OCI-LY7 (cell line): ENCODE measurements around the gene CASQ1. TPM values are rescaled to one million over a fixed set of nuclear protein-coding genes. Genes with fewer than 3 reads are reported as not detected.

ENCODE experiments used
- BruUV-seq: library from RNA; stranded (reverse); fragments of 400-500 nt; replicated peaks from 2 replicates; lab custom pipeline; 2021; lab: Mats Ljungman, UMichigan
- CTCF ChIA-PET: fragments of 300-600 bp; sonication (Branson Sonifier 250); formaldehyde crosslinking; loops from one replicate; lab custom pipeline; 2022; ENCODE audit warnings: antibody characterized with exemption; ENCODE audit not compliant: unreplicated experiment; lab: Charles Lee
- POLR2A ChIA-PET: fragments of 300-600 bp; sonication (Branson Sonifier 250); formaldehyde crosslinking; loops from one replicate; lab custom pipeline; 2022; ENCODE audit warnings: antibody characterized with exemption; lab: Charles Lee
- DNase-seq: peaks from one replicate; pipeline ENCODE4 v3.0.0-alpha.2; 2015; ENCODE audit warnings: low spot score
- H2AFZ ChIP-seq: fragments of 200-600 bp; sonication (generic), shearing (Covaris generic); 2 replicates; pipeline ENCODE4 v1.6.1; 2014; ENCODE audit warnings: mild to moderate bottlenecking, antibody characterized with exemption, low read length, moderate library complexity
- H3K27ac ChIP-seq: fragments of 200-600 bp; sonication (generic); 2 replicates; pipeline ENCODE4 v1.5.1; 2014; ENCODE audit warnings: mixed run types, low read depth, mild to moderate bottlenecking, moderate library complexity, low read length, inconsistent platforms; ENCODE audit not compliant: poor library complexity, severe bottlenecking
- H3K36me3 ChIP-seq: fragments of 200-600 bp; sonication (generic); 2 replicates; pipeline ENCODE4 v1.6.1; 2014; ENCODE audit warnings: mild to moderate bottlenecking, antibody characterized with exemption, low read length, moderate library complexity, mixed read lengths; ENCODE audit not compliant: insufficient read depth
- H3K4me1 ChIP-seq: fragments of 200-600 bp; sonication (generic); 2 replicates; pipeline ENCODE4 v1.5.1; 2014; ENCODE audit warnings: mild to moderate bottlenecking, low read length; ENCODE audit not compliant: insufficient read depth, poor library complexity, severe bottlenecking
- H3K4me2 ChIP-seq: fragments of 200-600 bp; sonication (generic); 2 replicates; pipeline ENCODE4 v1.6.1; 2014; ENCODE audit warnings: mild to moderate bottlenecking, low read length
- H3K4me3 ChIP-seq: fragments of 200-600 bp; sonication (generic); 2 replicates; pipeline ENCODE4 v1.5.1; 2014; ENCODE audit warnings: mild to moderate bottlenecking, low read depth, low read length; ENCODE audit not compliant: poor library complexity, severe bottlenecking
- H3K79me2 ChIP-seq: fragments of 200-600 bp; sonication (generic); 2 replicates; pipeline ENCODE4 v1.6.1; 2016; ENCODE audit warnings: low read depth, mild to moderate bottlenecking, low read length, moderate library complexity, mixed read lengths; ENCODE audit not compliant: insufficient read depth
- H3K9me2 ChIP-seq: fragments of 200-600 bp; sonication (generic); 2 replicates; pipeline ENCODE4 v1.6.1; 2016; ENCODE audit warnings: mild to moderate bottlenecking, low read length, mixed read lengths; ENCODE audit not compliant: insufficient read depth
- H3K9me3 ChIP-seq: fragments of 200-600 bp; sonication (generic); 2 replicates; pipeline ENCODE4 v1.6.1; 2014; ENCODE audit warnings: mild to moderate bottlenecking, mixed run types, low read length, mixed read lengths
- H4K20me1 ChIP-seq: fragments of 200-600 bp; sonication (generic); 2 replicates; pipeline ENCODE4 v1.6.1; 2014; ENCODE audit warnings: mild to moderate bottlenecking, antibody characterized with exemption, low read length, moderate library complexity, mixed read lengths; ENCODE audit not compliant: insufficient read depth
- CTCF ChIP-seq: fragments of 200-600 bp; sonication (generic); conservative IDR thresholded peaks from 2 replicates; pipeline ENCODE4 v1.5.1; 2014; ENCODE audit warnings: mild to moderate bottlenecking, antibody characterized with exemption, low read length, moderate library complexity, mixed read lengths
- EZH2phosphoT487 ChIP-seq: fragments of 200-600 bp; sonication (generic); IDR thresholded peaks from 2 replicates; pipeline ENCODE4 v1.6.1; 2018; ENCODE audit warnings: low read depth, borderline replicate concordance, mild to moderate bottlenecking, mixed run types, antibody characterized with exemption, low read length, moderate library complexity, mixed read lengths
- intact Hi-C: fragments of 100-400 bp; cut with micrococcal nuclease; formaldehyde crosslinking; loops from one replicate; pipeline ENCODE4 v1.10.0; 2022; ENCODE audit not compliant: unreplicated experiment
- total RNA-seq, 2 experiments: library from RNA; depleted of rRNA in 1 of 2; stranded (reverse); fragments of >200 nt in 1 of 2; shearing (Covaris generic) in 1 of 2; gene quantifications; 2 replicates each; pipeline ENCODE4 v1.2.3, GENCODE V29; 2014 to 2022

The CASQ1 gene
- total RNA-seq, 2 experiments from 2014 or later = not detected

GRCh38 chr1:160225345-160225744 lies 35.0 kb downstream of the CASQ1 start:
- ChIA-PET POLR2A (interaction anchor here (0.6 to 0.9 kb wide), 3 partner anchors 14 to 22 kb away, joined by 4 to 7 read pairs (median 5); no protein-coding TSS in a partner anchor), CTCF (no interaction called here)
- DNase-seq = no peak
- Histone ChIP-seq H3K79me2 (no peaks in the 10 kb centered on the region), H3K4me1 (no peaks in the 10 kb centered on the region), H3K36me3 (peaks cover 99% of the 10 kb centered on the region), H3K4me2 (no peak overlapping the region), H2AFZ (no peak overlapping the region), H3K9me2 (no peaks in the 10 kb centered on the region), H3K4me3 (no peak overlapping the region), H3K27ac (no peak overlapping the region), H4K20me1 (no peaks in the 10 kb centered on the region), H3K9me3 (no peaks in the 10 kb centered on the region)
- intact Hi-C loops = no loop called here
- TF ChIP-seq CTCF (no peak), EZH2phosphoT487 (no peak)
- no TSS peak for BruUV-seq

DNA sequence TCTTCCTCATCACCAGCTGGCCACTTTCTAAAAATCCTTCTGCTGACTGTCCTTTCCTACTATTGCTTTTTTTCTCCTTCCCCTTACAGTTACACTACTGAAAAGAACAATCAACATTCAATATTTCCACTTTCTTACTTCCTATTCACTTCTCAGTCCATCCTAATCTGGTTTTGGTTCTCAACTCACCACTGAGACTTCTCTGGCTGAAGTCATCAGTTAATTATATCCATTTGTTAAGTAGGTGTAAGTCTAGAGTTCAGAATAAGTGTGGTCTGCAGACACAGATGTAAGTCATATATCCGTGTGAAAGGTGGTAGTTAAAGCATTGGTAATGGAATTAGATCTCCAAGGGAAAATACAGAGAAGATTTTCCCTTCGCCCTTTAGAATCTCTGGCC lies 36.2 kb downstream of the CASQ1 start:
- Histone ChIP-seq H3K27ac (no peak overlapping the region), H4K20me1 (no peaks in the 10 kb centered on the region), H3K9me3 (no peaks in the 10 kb centered on the region), H3K79me2 (no peaks in the 10 kb centered on the region), H3K9me2 (no peaks in the 10 kb centered on the region), H3K4me2 (no peak overlapping the region), H3K36me3 (peaks cover 99% of the 10 kb centered on the region), H3K4me3 (no peak overlapping the region), H2AFZ (no peak overlapping the region), H3K4me1 (no peaks in the 10 kb centered on the region)
- POLR2A ChIA-PET = interaction anchor here (1.4 kb wide), 1 partner anchor 8 kb away, joined by 4 read pairs; no protein-coding TSS in a partner anchor
- DNase-seq = no peak
- no TSS peak for BruUV-seq
- no peak for TF ChIP-seq CTCF
- no peak for TF ChIP-seq EZH2phosphoT487
- intact Hi-C loops = no loop called here
- CTCF ChIA-PET = interaction anchor here (0.8 kb wide), 1 partner anchor 12 kb away, joined by 3 read pairs; no protein-coding TSS in a partner anchor

DNA sequence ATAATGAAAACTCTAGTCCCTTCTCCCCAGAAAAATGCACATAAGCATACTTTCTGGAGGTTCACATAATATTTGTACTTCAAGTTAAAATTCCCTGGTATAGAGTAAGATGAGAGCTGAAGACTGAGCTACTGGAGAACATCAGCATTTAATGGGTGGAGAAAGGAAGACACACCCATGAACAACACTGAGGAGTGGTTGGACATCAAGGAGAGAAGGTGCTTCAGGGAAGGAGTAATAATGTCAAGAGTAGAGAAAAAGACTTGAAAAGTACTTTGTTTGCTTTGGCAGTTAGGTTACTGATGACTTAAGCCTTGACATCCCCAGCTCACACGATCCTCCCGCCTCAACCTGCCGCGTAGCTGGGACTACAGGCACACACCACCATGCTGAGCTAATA lies 36.7 kb downstream of the CASQ1 start:
- no peaks in the 10 kb centered on the region for H3K9me3 ChIP-seq
- peaks cover 99% of the 10 kb centered on the region for H3K36me3 ChIP-seq
- POLR2A ChIA-PET = interaction anchor here (1.0 to 1.4 kb wide), 2 partner anchors 9 to 14 kb away, joined by 3 to 4 read pairs; no protein-coding TSS in a partner anchor

More for the DNA sequence above, 36.7 kb downstream of the CASQ1 start:
- BruUV-seq = no TSS peak
- H3K4me3 ChIP-seq = no peak overlapping the region
- intact Hi-C loops = no loop called here
- no peaks in the 10 kb centered on the region for H3K79me2 ChIP-seq
- no peak overlapping the region for H3K27ac ChIP-seq
- H3K4me2 ChIP-seq = no peak overlapping the region
- no peak for DNase-seq
- H4K20me1 ChIP-seq = no peaks in the 10 kb centered on the region
- TF ChIP-seq EZH2phosphoT487 (no peak), CTCF (no peak)
- no peaks in the 10 kb centered on the region for H3K4me1 ChIP-seq
- CTCF ChIA-PET = interaction anchor here (0.8 kb wide), 1 partner anchor 12 kb away, joined by 3 read pairs; no protein-coding TSS in a partner anchor
- H2AFZ ChIP-seq = no peak overlapping the region
- no peaks in the 10 kb centered on the region for H3K9me2 ChIP-seq
